Esophagus muscularis mucosa (tissue), 3 donors: ENCODE results near the gene LOXL3.

Experiments used
- CTCF ChIP-seq, 3 experiments: fragments of 200-600 bp in 2 of 3; fragments of 450-650 bp in 1 of 3; sonication (generic) in 2 of 3; IDR thresholded peaks; one replicate each; pipeline ENCODE4 v1.5.1; 2017 to 2019; ENCODE audit warnings: antibody characterized with exemption in 3 of 3, mild to moderate bottlenecking in 2 of 3, moderate library complexity in 1 of 3
- POLR2A ChIP-seq: fragments of 450-650 bp; IDR thresholded peaks from one replicate; pipeline ENCODE4 v1.6.1; 2017; ENCODE audit warnings: antibody characterized with exemption, moderate library complexity, mild to moderate bottlenecking, low read depth

DNA sequence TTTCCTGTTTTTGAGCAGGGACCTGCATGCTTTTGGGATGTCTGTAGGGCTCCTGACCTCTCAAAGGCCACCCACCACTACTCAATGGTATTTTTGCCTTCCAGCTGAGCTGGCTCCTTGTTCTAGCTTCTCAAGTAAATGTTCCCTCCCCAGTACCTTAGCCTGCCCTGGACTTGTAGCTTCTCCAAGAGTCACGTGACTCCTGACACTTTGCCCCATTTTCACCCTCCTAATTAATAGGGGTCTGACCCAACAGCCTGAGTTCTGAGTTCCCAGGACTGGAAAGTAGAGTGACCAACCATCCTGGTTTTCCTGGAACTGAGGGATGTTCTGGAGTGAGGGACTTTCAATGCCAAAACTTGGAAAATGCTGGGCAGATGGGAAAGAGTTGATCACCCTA, 58.3 kb downstream of the LOXL3 start:
- no peak for TF ChIP-seq CTCF (IDR thresholded peaks at IDR 0.05)
- no peak for TF ChIP-seq POLR2A
